Right forelimb (tissue), 1 donor: ENCODE results near the gene S100A1.
"Not testable (repeated sequence)": the region's sequence is repeated elsewhere in the genome, so short reads cannot be mapped to it uniquely, and the experiment has no call there.

ENCODE experiments used
- DNase-seq: peaks from one replicate; pipeline ENCODE4 v3.0.0-alpha.2; 2018

S100A1 gene

GRCh38 chr1:153631047-153632022 is 3.1 kb downstream of the S100A1 start:
- no peak for DNase-seq

GRCh38 chr1:153633161-153633753 is 5.0 kb downstream of the S100A1 start:
- no peak for DNase-seq

GRCh38 chr1:153633754-153634665 is 5.8 kb downstream of the S100A1 start, which contains the start of gene CHTOP:
TSS of gene CHTOP (plus strand) at chr1:153634066. CDS start at chr1:153636589, 2,523 bp downstream.
- peak; percentile 98 for DNase-seq

GRCh38 chr1:153635872-153636271 is 7.6 kb downstream of the S100A1 start:
- no peak for DNase-seq

- DNase-seq = no peak
Observed at GRCh38 chr1:153636312-153636711, 8.1 kb downstream of the S100A1 start.

GRCh38 chr1:153638261-153638660 is 10.0 kb downstream of the S100A1 start:
- DNase-seq = no peak

GRCh38 chr1:153639280-153639679 is 11.0 kb downstream of the S100A1 start:
- DNase-seq = no peak

- DNase-seq = not testable (repeated sequence)
Observed at GRCh38 chr1:153640213-153640612, 12.0 kb downstream of the S100A1 start.

GRCh38 chr1:153640861-153641260 is 12.6 kb downstream of the S100A1 start:
- no peak for DNase-seq

GRCh38 chr1:153642161-153642560 is 13.9 kb downstream of the S100A1 start:
- DNase-seq = no peak

GRCh38 chr1:153643100-153643499 is 14.9 kb downstream of the S100A1 start:
- no peak for DNase-seq

- no peak for DNase-seq
Observed at GRCh38 chr1:153643816-153644215, 15.6 kb downstream of the S100A1 start.

GRCh38 chr1:153646672-153647345 is 18.6 kb downstream of the S100A1 start:
- no peak for DNase-seq

- no peak for DNase-seq
Observed at GRCh38 chr1:153647346-153647714, 19.1 kb downstream of the S100A1 start.

GRCh38 chr1:153648000-153648643 is 19.9 kb downstream of the S100A1 start:
- no peak for DNase-seq

GRCh38 chr1:153649137-153649862 is 21.1 kb downstream of the S100A1 start:
- DNase-seq = no peak

- peak; percentile 63 for DNase-seq
Observed at GRCh38 chr1:153649863-153650235, 21.6 kb downstream of the S100A1 start.

GRCh38 chr1:153651771-153652170 is 23.5 kb downstream of the S100A1 start:
- no peak for DNase-seq

- no peak for DNase-seq
Observed at GRCh38 chr1:153652805-153653500, 24.7 kb downstream of the S100A1 start.

- DNase-seq = no peak
Observed at GRCh38 chr1:153655333-153655732, 27.1 kb downstream of the S100A1 start.
